G401.6 (cell line): Measurements from ENCODE around the gene TBX18.

ENCODE experiments used
- FAIRE-seq: peaks from 2 replicates; lab custom pipeline; 2012; peaks lifted over from hg19 to GRCh38; lab: Jason Lieb, UNC

Gene TBX18

GRCh38 chr6:84667252-84668213 is 96.9 kb downstream of the TBX18 start:
- no peak for FAIRE-seq

GRCh38 chr6:84665401-84665800 is 99.0 kb downstream of the TBX18 start:
- no peak for FAIRE-seq

GRCh38 chr6:84663866-84664265 is 100.5 kb downstream of the TBX18 start:
- no peak for FAIRE-seq

GRCh38 chr6:84657486-84657885 is 106.9 kb downstream of the TBX18 start:
- FAIRE-seq: no peak

GRCh38 chr6:84657025-84657424 is 107.4 kb downstream of the TBX18 start:
- no peak for FAIRE-seq

GRCh38 chr6:84653027-84653551 is 111.3 kb downstream of the TBX18 start:
- no peak for FAIRE-seq

GRCh38 chr6:84652356-84653026 is 111.9 kb downstream of the TBX18 start:
- no peak for FAIRE-seq

GRCh38 chr6:84651583-84651982 is 112.8 kb downstream of the TBX18 start:
- no peak for FAIRE-seq

- no peak for FAIRE-seq
Observed at GRCh38 chr6:84648444-84648843, 116.0 kb downstream of the TBX18 start.

GRCh38 chr6:84645563-84646266 is 118.7 kb downstream of the TBX18 start:
- FAIRE-seq: no peak

- FAIRE-seq: no peak
Observed at GRCh38 chr6:84645000-84645399, 119.4 kb downstream of the TBX18 start.

- no peak for FAIRE-seq
Observed at GRCh38 chr6:84643778-84644177, 120.6 kb downstream of the TBX18 start.

- FAIRE-seq: no peak
Observed at GRCh38 chr6:84641076-84641475, 123.3 kb downstream of the TBX18 start.

GRCh38 chr6:84639396-84639795 is 125.0 kb downstream of the TBX18 start:
- no peak for FAIRE-seq

- no peak for FAIRE-seq
Observed at GRCh38 chr6:84638286-84638685, 126.1 kb downstream of the TBX18 start.
